ENCODE measurements around the gene NFE2L2.
"Not testable (repeated sequence)": the region's sequence is repeated elsewhere in the genome, so short reads cannot be mapped to it uniquely, and the experiment has no call there.

Gene NFE2L2

GRCh38 chr2:177188482-177189469, 75.8 kb downstream of the NFE2L2 start:
- peak; percentile 16 for DNase-seq

- peak; percentile 61 for DNase-seq
These were observed 76.8 kb downstream of the NFE2L2 start for GRCh38 chr2:177187631-177188312.

- DNase-seq, result not testable (repeated sequence)
These were observed 78.5 kb downstream of the NFE2L2 start for GRCh38 chr2:177186038-177186437.

GRCh38 chr2:177184606-177185005, 79.9 kb downstream of the NFE2L2 start:
- no peak for DNase-seq

- DNase-seq, result no peak
These were observed 80.7 kb downstream of the NFE2L2 start for GRCh38 chr2:177183860-177184259.
